Endothelial cell of hepatic sinusoid (primary cell): ENCODE measurements around the gene SLC39A9.
"Not testable (repeated sequence)": the region's sequence is repeated elsewhere in the genome, so short reads cannot be mapped to it uniquely, and the experiment has no call there.

Experiments used
- in situ Hi-C: cut with HindIII; loops from 2 replicates; pipeline ENCODE4 v1.10.0; 2017; ENCODE audit warnings: low sequenced_read_pairs

Gene SLC39A9

DNA sequence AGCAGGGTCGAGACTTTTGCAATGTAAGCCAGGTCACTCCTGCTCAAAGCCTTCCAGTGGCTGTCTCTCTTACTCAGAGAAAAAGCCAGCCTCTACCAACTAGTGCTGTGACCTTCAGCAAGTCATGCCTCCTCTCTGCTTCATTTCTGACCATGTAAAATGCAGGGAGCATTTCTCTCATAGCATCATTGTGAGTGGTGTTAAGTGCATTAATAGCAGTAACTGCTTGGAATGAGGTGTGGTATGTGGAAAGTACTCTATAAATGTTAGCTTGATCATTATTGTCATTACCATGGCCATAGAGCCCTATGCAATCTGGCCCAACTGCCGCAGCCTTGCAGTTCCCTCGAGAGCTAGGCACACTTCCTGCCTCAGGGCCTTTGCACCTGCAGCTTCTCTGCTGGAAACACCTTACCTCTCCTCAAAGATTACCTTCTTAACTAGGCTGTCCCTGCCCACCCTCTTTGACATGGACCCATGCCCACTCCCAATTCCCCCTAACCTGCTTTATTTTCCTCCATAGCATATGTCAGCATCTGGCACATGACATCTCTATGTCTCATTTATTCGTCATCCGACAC lies 96.9 kb downstream of the SLC39A9 start:
- in situ Hi-C loops, result no loop called here

GRCh38 chr14:69497866-69498265 lies 99.4 kb downstream of the SLC39A9 start:
- in situ Hi-C loops, result not testable (repeated sequence)

GRCh38 chr14:69498286-69498685 lies 99.8 kb downstream of the SLC39A9 start:
- in situ Hi-C loops, result not testable (repeated sequence)

GRCh38 chr14:69499436-69499835 lies 100.9 kb downstream of the SLC39A9 start:
- in situ Hi-C loops, result no loop called here

DNA sequence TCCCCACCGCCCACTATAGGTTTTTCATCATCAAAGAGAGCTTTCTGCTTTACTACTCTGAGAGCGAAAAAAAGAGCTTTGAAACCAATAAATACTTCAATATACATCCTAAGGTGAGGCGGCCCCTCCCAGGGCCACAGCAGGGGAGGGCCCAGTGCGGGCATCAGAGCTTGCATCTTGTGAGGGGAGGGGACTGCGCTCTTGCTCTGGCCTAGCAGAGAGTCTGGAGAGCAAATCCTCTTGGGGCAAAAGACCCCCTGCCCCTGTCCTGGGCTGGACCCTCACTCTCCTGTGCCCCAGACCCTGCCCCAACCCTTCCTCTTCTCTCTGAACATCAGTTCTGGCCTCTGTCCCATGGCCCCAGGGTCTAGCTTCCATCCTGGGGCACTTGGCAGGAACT lies 101.6 kb downstream of the SLC39A9 start:
- in situ Hi-C loops, result no loop called here

DNA sequence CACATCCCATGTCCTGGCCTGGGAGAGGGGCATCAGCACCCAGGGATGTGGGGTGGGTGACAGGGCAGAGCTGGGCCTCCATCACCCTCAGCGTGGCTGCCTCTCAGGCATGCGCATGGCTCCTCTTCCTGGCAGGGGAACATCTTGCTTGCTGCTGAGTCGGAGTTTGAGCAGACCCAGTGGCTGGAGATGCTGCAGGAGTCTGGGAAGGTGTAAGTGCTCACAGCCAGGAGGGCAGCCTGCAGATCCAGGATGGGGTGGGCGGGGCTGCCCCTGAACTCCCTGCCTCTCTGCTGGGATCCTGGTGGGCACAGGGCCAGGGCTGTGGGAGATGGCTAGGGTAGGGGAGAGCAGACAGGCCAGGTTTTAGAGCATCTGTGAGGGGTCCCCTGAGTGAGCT lies 102.2 kb downstream of the SLC39A9 start:
- in situ Hi-C loops, result no loop called here

DNA sequence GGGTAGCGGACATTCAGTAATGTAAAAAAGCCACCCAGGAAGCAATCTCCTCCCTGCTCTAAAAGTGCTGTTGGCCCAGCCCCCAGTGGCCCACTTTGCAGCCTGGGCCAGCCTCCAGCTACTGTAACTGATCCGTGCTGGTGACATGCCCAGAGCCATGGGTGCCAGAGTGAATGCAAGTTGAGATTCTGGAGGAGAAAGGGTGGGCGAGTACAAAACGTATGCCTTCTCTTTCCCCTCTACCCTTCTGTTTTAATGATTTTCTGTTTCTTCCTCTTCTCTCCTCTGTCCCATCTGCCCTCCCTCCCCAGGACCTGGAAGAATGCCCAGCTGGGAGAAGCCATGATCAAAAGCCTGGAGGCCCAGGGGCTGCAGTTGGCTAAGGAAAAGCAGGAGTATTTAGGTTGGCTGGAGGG lies 102.9 kb downstream of the SLC39A9 start:
- in situ Hi-C loops, result no loop called here

DNA sequence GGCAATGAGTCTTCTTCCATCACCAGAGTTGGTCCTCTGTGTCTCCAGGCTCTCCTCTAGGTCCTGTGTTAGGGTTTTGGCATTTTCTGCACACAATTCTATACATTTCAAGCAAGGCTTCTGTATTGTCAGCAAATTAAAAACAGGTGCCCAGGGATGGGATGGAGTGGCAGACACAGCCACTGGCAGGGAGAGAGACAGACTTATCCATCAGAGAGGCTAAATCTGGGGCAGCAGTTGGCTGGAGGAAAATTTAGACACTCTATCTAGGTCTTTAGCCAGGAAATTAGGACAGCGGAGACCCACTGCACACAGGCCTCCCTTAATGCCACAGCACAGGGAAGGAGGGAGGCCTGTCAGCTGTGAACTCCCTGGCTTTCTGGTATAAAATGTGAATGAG lies 106.3 kb downstream of the SLC39A9 start:
- in situ Hi-C loops, result no loop called here

- in situ Hi-C loops, result no loop called here
Measured at GRCh38 chr14:69505338-69506240, 107.1 kb downstream of the SLC39A9 start.

DNA sequence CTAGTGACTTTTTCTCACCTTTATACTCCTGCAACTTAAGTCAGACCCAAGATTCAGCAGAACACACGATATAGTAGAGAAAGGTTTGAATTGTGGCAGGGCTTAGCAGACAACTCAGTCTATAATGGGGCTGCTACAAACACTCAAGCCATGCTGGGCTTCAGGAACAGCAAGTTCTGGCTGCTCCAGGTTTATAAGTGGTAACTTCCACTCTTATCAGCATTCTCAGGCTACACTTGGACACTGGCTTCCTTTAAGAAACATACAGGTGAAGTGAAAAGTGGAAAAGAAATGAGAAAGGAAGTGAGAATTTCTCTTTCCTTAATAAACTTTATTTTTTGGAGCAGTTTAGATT lies 107.7 kb downstream of the SLC39A9 start:
- in situ Hi-C loops, result no loop called here
